Left colon (tissue), 2 donors: ENCODE measurements around the gene ACOXL. TPM values are rescaled to one million over a fixed set of nuclear protein-coding genes. Genes with fewer than 3 reads are reported as not detected.
"Not testable (repeated sequence)": the region's sequence is repeated elsewhere in the genome, so short reads cannot be mapped to it uniquely, and the experiment has no call there.

Source experiments
- ATAC-seq: fragments of 200-7000 bp; cut with Tn5 transposase; one replicate; pipeline ENCODE4 v1.9.1; 2020; ENCODE audit warnings: mild to moderate bottlenecking, moderate library complexity
- DNase-seq, 2 donors: peaks; one replicate each; pipeline ENCODE4 v3.0.0-alpha.2; 2020
- intact Hi-C, 2 donors: fragments of 100-400 bp; cut with DNase I in 1 of 2; cut with micrococcal nuclease in 1 of 2; formaldehyde crosslinking; loops; one replicate each; pipeline versions ENCODE4 v1.11.2 to v1.14.0; 2022; cut with DNase I, micrococcal nuclease
- total RNA-seq, 2 donors: library from RNA; stranded (reverse); fragmentation: NEBNext Ultra II Directional; extraction: Animal tissue kit (Norgen Biotek cat#: 25700); gene quantifications; one replicate each; pipeline ENCODE4 v1.2.1, GENCODE V29; 2021
- donor health status: DM: no; HTN: no; CAD: no.
- donor health status: DM: yes; HTN: yes; CAD: no.

Gene ACOXL
- total RNA-seq, 2 donors from 2014 or later, result 0.42 to 0.82 TPM

DNA sequence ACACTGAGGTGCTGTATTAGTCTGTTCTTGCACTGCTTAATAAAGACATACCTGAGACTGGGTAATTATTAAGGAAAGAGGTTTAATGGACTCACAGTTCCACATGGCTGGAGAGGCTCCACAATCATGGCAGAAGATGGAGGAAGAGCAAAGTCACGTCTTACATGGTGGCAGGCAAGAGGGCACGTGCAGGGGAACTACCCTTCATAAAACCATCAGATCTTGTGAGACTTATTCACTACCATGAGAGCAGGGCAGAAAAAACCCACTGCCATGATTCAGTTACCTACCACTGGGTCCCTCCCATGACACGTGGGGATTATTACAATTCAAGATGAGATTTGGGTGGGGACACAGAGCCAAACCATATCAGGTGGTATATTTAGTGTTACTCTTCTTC is 229.3 kb downstream of the ACOXL start:
- intact Hi-C loops, ATAC-seq: not testable (repeated sequence)

GRCh38 chr2:110969696-110970095 is 237.3 kb downstream of the ACOXL start:
- no peak for ATAC-seq
- no peak for DNase-seq
- intact Hi-C loops, result no loop called here

More for the DNA sequence above, 229.3 kb downstream of the ACOXL start:
- DNase-seq, result not testable (repeated sequence)

DNA sequence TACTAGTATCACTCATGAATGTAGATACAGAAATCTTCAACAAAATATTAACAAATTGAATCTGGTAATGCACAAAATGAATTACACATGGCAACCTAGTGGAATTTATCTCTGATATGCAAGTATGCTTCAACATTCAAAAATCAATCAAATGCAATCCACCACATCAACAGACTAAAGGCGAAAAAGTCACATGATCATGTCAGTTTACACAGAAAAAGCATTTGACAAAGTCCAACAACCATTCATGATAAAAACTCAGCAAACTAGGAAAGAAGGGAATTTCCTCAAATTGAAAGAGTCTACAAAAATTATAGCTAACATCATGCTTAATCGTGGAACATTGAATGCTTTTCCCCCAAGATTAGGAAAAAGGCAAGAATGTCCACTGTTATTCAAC is 237.8 kb downstream of the ACOXL start:
- intact Hi-C loops, result no loop called here
- ATAC-seq (peak; percentile 32), DNase-seq (no peak)

- no peak for DNase-seq
- no peak for ATAC-seq
- intact Hi-C loops, result no loop called here
Observed at GRCh38 chr2:110971811-110972210, 239.4 kb downstream of the ACOXL start.

GRCh38 chr2:110973262-110973661 is 240.9 kb downstream of the ACOXL start:
- intact Hi-C loops, result no loop called here
- ATAC-seq (peak; percentile 29), DNase-seq (no peak)

DNA sequence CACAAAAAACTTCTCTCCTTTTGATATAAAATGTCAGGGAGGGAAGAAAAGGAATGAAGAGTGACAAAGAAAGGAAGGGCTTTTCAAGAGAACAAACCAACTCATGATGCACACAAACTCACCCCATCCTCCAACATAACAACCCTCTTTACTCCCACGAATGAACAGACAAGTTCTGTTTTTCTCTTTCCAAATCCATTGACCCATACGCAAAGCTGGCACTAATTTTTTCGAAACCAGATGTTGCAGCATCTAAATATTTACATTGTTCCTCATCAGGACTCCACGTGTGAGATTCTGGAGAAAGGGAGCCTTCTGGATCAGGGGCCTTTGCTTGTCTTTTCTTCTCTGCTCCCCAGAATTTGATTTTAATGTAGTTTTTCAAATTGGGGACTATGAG is 245.0 kb downstream of the ACOXL start:
- ATAC-seq, result no peak
- DNase-seq, result no peak
- intact Hi-C loops, result no loop called here

DNA sequence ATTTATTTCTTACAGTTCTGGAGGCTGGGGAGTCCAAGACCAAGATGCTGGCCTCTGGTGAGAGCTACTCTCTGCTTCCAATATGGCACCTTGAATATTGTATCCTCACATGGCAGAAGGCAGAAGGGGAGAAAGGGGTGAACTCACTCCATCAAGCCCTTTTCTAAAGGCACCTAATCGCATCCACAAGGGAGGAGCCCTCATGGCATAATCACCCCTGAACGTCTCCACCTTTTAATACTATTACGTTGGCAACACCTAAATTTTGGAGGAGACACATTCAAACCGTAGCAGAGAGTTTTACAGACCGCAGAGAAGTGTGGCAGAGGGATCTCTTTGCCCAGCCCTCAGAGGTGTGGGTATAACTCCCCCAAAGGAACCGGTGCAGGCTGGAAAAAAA is 245.8 kb downstream of the ACOXL start:
- DNase-seq (no peak), ATAC-seq (no peak)
- intact Hi-C loops, result no loop called here

DNA sequence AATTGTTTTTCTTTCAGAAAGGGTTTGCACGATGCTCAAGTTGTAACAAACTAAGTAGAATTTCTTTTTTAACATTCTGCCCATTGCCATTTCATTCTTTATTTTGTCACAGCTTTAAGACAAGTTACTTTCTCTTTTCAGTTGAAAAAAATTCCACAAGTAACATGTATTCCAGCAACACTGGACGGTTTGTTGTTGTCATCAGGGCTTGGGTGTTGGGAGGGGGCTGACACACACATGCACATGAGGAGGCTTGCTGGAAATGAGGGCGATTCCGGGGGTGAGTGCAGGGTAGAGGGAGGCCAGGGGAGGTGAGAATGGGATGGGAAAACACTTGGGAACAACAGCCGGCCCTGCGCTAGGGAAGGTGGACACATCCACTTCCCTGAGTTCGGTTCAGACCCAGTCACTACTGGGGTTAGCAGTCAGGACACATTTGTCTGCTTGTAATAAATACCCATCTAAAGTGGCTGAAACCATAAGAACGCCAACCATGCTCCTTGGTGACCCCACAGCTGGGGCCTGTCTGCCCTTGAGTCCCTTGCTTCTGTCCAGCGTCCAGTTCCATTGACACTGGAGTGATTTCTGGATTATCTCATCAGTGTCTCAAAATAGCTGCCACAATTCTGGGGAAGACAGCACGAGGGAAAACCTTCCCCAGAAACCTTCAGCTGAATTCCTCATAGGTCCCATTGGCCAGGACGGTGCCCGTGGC is 246.5 kb downstream of the ACOXL start:
- ATAC-seq (no peak), DNase-seq (no peak)
- intact Hi-C loops, result no loop called here

- DNase-seq, result no peak
- ATAC-seq, result no peak
- intact Hi-C loops, result no loop called here
Observed at GRCh38 chr2:110979471-110980338, 247.3 kb downstream of the ACOXL start.

DNA sequence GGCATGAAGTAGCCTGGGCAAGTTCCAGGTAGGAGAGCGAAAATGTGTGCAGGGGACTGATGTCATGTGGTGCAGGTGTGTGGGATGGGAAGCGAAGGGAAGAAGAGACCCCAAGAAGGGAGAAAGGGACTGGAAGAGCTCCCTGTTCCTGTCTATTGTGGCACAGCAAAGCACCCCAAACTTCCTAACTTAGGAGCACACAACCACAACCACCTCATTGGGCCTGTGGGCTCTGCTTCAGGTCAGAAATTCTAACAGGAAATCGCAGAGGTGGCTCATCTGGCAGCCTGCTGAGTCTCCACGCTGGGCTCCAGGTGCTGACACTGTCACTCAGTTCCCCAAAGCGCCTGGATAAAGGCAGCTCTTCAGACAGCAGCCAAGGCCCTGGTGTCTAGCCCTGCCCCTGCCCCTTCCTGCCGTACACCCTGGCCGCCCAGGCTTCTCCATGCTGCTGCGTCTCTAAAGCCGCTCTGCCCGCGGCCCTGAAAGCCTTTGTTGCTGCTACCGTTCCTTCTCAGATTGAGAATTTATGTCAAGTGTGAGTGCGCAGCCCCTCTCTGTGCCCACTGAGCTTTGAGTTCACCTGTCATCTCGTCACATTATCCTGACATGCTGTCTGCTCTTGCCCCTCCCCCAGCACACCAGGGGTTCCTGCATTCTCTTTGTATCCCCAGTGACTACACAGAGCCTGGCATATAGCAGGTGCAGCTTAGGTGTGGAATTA is 248.1 kb downstream of the ACOXL start:
- no peak for ATAC-seq
- no peak for DNase-seq
- intact Hi-C loops, result no loop called here

DNA sequence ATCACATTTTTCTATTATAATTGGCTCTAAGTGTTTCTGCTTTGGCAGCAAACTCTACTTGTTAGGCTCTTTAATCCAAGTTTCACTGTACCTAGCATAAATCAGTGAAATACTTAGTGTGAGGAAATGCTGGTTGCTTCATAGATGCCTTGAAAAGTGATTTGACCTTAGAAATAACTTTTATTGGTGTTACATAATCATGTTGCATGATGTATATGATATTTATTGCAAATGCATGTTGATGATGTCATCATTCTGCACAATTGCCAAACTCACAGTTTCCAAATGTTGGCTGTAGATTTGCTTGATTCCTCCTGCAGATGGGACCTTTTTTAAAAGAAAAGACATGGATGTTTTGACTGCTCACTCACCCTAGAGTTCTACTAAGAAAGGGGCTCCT is 250.8 kb downstream of the ACOXL start:
- intact Hi-C loops, result no loop called here
- ATAC-seq (no peak), DNase-seq (no peak)

GRCh38 chr2:110984694-110985490 is 252.5 kb downstream of the ACOXL start:
- ATAC-seq (peak; percentile 87), DNase-seq (peak in 1 of 2 donors; percentile 21)
- intact Hi-C loops, result no loop called here

DNA sequence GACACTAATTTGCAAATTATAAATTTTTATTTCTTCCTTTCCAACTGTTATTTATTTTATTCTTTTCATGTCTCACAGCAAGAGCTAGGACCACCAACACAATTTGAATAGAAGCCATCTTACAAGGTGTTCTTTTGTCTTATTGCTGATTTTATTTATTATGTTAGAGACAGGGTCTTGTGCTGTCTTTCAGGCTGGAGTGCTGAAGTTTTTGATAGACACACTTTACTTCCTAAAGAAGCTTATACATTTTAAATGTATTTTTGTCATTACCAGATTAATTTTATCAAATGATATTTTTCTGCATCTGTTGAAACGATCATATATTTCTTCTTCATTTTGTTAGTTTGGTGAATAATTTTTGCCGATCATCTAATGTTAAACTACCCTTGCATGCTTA is 258.1 kb downstream of the ACOXL start:
- ATAC-seq (no peak), DNase-seq (no peak)
- intact Hi-C loops, result no loop called here

DNA sequence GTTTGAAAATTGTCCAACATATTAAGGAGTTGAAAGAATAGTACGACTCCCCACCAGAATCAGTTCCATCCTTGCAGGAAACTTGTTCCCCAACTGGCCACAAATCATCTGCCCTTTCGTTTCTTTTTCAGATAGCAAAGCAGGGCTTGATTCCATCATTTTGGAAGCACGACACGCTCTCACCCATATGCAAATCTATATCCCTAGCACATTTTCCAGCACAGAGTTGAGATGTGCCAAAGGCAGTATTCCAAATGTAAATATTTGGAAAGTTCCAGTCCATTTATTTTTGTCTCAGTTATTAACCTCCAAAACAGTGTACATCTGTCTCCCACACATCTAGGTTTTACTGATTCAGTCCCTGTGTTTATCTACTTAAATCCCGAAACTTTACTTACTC is 259.5 kb downstream of the ACOXL start:
- no peak for DNase-seq
- intact Hi-C loops, result no loop called here
- ATAC-seq, result no peak

- no peak for ATAC-seq
- intact Hi-C loops, result no loop called here
- DNase-seq, result no peak
Observed at GRCh38 chr2:110992886-110993285, 260.5 kb downstream of the ACOXL start.

- ATAC-seq (no peak), DNase-seq (no peak)
- intact Hi-C loops, result no loop called here
Observed at GRCh38 chr2:110993557-110994231, 261.3 kb downstream of the ACOXL start.

GRCh38 chr2:110994250-110994961 is 262.0 kb downstream of the ACOXL start:
- DNase-seq (no peak), ATAC-seq (no peak)
- intact Hi-C loops, result no loop called here

GRCh38 chr2:110995911-110996310 is 263.5 kb downstream of the ACOXL start:
- ATAC-seq (no peak), DNase-seq (no peak)
- intact Hi-C loops, result no loop called here
